DMS 273 (cell line): ENCODE measurements around the gene PBX4.

Experiments
- DNase-seq: peaks from one replicate; lab custom pipeline; 2025; ENCODE audit not compliant: unreplicated experiment; lab: John Stamatoyannopoulos, UW

PBX4 gene

DNA sequence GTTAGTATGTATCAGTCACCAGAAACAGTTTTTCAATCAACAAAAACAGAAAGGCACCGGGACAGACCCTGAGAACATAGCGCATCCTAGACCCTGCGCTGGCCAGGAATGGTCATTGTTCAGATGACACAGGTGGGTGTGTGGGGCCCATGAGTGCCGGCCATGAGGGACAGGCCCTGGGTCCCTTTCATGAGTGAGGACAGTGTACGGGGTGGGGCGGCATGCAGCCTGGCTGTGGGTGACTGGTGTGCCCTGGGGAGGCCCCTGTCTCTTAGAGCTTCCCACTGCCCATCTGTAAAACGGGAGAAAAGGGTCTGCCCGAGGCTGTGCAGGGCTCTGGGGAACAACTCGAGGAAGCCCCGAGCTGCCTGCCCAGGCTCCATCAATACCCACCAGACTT lies 25.8 kb downstream of the PBX4 start:
- no peak for DNase-seq

DNA sequence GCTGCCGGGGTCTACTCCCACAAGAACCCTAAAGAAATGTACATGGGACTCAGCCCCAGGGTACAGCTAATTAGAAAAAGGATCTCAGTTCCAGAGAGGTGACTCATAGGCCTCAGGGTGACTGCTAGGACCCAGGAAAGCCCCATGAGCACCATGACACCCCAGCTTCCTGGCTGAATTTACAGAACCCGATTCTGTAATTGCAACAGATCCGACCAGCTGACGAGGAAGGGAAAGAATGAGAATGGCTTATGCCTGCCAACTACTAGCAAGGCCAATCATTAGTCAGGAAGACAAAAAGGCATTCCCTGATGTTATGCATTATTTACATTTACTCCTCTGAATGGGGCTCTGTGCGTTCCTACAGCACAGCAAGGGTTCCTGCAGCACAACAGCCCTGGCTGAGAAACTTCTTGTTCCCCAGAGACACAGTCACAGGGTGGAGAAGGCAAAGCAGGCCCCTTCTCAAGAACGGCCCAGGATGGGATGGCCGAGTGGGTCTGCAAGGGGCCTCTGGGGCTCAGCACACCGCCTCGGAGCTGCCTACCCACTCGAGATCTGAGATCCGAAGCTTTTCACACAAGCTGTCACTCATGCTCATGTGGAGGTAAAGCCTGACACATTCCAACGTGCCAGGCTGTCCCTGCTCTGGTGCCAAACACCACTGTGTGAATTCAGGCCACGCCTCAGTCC lies 27.2 kb downstream of the PBX4 start:
- peak; percentile 58 for DNase-seq

DNA sequence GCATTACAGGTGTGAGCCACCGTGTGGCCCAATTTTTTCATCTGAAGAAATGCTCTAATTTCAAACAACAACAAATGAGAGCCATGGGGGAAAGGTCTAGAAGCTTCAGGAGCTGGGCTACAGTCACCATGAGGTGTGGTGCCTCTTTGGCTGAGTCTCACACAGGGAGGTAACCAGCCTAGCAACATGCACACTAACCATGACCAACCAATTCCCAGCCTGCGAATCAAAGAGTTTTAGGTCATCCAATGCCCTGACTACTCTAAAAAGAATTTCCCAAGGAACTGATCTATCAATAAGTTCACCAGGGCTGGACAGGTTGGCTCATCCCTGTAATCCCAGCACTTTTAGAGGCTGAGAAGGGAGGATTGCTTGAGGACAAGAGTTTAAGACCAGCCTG lies 29.9 kb downstream of the PBX4 start:
- no peak for DNase-seq

DNA sequence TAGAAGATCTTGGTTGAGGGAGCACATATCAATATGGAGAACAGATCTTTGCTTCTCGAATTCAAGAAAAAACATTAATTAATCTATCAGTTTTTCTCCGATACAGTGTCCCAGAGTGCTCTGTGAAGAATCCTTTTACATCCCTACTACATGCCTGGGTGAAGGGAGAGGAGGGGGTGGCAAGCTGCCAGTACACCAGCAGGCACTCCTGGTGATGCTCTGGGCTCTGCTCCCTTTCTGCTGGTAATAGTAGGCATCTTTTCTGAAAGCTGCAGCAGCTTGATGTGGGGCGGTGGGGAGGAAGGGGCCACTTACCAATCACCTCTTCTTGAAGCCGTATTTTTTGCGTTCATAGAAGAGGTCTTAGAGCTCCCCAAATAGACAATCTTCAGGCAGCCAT lies 30.7 kb downstream of the PBX4 start:
- peak; percentile 88 for DNase-seq

DNA sequence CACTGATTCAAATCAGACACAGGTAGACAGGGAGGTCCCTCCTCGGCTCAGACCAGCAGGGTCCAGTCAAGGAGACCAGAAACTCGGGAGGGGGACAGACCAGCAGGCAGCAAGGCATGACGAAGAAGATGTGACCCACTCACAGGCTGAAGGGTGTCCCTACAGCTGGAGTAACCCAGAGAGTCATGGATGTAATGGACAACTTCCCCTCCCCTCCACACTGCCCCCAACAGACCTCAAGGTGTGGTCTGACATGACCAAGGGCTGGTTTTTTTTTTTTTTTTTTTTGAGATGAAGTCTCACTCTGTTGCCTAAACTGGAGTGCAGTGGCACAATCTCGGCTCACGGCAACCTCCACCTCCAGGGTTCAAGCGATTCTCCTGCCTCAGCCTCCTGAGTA lies 34.1 kb downstream of the PBX4 start:
- DNase-seq = no peak

DNA sequence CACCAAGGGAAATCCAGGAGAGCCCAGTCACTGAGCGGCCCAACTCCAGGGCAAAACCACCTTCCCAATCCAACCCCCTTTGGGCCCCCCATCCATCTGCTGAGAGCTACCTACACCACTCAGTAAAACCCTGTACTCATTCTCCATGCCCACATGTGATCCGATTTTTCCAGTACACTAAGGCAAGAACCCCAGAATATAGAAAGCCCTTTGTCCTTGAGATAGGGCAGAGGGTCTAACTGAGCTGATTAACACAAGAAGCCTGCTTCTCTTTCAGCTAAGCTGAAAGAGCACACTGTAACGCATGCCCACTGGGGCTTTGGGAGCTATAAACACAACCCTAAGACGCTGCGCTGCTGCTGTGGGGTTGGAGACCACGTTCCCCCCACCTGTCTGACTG lies 36.0 kb downstream of the PBX4 start:
- no peak for DNase-seq

DNA sequence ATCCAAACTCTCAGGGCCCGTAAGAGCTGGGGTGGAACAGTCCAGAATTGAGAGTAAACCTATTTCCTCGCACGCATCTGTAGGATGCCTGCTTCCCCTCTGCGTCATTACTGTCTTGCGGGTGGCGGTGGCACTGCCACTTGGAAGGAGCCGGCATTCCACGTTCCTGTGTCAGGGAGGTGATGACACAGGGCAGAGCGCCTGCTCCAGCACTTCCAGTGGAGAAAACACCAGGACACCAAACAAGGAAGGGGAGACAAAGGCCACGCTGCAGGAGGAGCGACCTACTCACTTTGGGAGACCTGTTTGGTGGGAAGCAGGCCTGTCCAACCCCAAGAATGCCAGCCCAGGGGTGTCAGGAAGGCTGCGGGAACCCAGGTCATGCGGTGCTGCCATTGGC lies 37.1 kb downstream of the PBX4 start:
- DNase-seq = no peak

DNA sequence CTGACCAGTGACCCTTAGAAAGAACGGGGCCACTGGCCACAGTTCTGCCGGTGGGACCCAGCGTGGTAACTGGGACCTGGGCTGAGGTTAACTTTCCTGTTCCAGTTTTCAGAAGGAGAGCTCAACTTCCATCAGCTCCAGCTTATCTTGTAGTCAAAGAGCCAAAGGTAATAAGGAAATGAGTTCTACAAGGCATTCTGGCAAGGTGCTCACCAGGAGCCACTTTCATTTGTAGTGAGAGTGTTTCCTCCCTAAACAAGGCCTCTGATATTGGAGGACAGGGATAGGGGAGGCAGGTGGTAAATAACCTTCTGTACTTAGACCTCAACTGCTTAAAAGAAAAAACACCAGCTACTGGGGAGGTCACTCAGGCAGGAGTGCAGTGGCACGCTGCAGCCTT lies 38.1 kb downstream of the PBX4 start:
- no peak for DNase-seq

DNA sequence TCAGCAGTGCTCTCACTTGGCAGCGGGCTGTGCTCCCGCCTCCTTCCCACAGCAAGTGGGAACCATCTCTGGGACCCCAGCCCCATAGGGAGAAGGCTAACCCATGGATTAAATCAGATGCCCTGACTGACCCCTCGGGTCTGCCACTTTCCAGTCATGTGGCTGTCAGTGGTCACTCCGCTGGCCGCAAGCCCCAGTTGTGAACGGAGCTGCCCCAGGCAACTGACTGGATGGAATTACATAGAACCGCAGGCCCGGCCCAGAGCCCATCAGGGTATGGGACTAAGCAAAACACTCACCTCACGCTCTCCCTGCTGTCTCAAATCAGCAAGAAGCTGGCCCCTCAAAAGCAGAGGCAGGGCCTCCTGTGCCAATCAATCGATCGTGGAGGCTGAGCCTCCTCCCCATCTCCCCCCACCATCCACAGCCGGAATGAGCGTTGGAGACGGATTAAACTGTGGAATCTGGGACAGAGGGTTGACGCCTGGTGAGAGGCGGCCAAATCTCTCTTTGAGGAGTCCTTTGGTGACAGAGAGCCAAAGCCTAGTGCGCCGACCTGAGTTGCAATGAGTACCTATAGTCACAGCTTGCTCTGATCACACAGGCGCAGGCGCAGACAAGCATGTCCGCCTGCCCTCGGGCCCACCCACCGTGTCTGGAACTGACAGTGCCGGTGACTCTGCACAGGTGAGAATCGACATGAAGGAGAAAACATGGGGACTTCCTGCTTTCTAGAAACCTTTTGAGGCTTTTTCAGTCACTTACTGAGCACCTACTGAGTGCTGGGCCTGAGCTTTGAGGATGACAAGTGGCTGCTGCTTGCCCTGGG lies 38.7 kb downstream of the PBX4 start:
- DNase-seq = no peak

DNA sequence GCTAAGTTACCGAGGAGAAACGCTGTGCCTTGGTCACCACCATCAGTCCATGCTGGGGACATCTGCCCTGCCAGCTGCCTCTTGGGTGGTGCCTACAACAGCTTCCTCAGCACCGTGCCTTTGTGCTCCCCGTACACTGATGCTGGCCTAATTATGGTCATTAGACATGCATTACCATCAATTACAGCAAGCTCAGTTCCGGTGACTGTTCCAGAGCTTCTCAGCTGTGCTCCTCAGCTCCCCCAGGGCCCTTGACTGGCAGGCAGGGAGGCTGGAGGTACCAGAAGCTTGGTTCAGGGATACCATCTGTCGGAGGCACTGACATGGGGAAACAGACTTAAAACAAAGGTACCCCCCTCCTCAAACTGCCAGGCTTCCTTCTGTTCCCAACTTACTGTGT lies 40.2 kb downstream of the PBX4 start:
- peak; percentile 94 for DNase-seq

DNA sequence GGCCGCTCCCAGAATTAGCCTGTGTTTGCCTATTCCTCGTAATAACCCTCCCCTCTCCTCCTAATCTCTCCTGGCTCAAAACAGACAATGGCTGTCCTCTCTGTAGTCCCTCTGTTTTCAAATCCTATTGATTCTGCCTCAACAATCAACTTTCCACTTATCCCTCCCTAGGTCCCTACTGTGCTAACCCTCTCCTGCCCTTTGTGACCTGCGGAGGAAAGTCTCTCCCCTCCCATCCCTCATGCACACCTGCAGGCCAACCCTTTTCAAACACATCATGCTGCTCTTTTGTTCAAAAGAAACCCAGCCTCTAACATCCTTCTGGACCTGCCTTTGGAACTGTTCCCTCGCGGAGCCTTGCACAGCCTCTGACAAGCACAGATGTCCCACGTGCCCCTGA lies 43.1 kb downstream of the PBX4 start:
- DNase-seq = no peak

DNA sequence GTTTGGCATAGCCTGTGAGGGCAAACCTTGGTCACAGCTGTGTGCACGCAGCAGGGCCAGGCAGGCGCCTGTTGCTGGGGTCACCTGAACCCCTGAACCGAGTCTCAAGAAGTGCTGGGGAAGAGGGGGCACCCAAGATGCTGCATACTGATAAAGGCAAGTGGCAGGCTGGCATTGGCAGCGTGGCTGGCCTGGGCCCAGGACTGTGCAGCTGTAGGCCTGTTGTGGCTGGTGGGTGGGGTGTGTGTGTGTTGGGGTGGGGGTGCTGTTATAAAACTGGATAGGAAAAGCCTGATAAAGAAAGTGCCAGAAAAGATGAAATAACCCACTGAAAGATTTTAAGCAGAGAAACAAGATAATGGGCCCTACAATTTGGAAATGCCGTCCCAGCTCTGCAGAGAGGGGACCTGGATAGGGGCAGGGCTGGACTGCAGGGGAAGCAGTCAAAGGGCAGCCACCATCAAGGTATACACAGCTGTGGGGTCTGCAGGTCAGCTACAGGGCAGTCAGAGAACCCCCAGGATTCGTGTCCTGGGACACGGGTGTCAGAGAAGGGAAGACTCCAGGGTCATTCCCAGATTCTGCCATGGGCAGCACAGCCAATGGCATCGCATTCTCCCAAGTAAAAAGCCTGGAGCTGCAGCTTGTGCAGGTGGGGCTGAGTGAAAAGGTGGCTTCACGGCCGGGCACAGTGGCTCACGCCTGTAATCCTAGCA lies 47.3 kb downstream of the PBX4 start:
- no peak for DNase-seq

DNA sequence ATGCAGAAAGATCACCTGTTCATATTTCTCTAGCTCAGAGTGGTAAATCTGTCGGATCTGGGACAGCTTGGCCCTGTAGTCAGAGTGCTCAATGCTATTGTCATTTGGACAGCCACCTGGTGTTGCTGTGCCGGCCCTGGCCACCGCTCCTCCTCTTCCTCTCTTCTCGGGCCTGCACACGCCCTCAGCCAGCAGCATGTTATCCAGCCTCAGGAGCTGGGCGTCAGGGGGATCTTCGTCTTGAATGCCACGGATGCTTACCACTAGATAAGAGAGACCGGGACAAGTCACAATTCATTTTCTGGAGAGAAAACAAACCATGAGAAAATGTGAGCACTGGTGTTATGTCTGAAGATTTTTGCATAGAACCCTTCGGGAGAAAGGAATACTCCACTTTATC lies 47.9 kb downstream of the PBX4 start:
- DNase-seq = no peak

DNA sequence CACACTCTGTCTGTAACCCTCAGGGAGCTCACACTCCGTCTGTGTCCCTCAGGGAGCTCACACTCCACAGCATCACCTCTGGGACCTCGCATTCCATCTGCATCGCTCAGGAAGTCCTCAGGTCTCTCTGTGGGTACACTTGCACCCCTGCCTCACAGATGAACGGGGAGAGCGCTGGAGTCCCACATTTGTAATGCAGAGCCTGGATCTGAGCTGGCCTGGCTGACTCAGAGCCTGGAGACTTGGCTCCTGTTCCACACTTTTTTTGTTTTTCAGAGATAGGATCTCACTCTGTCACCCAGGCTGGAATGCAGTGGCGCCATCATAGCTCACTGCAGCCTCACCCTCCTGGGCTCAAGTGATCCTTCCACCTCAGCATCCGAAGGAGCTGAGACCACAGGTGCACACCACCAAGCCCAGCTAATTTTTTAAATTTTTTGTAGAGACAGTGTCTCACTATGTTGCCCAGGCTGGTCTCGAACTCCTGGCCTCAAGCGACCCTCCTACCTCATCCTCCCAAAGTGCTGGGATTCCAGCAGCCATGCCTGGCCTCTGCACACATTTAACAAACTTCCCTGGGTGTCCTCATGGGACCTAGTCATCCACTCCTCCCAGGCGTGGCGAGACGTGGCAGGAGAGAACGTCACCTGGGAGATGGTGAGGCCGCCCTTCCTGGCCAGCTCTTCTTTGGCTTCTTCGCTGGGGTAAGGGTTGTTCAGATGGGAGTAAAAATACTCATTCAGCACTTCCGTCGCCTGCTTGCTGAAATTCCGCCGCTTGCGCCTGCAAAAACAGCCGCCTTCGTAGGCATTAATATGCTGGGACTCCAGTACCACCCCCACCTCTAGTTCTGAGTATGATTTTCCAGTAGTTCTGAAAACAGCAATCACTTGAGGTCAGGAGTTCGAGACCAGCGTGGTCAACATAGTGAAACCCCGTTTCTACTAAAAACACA lies 49.4 kb downstream of the PBX4 start:
- DNase-seq = no peak

DNA sequence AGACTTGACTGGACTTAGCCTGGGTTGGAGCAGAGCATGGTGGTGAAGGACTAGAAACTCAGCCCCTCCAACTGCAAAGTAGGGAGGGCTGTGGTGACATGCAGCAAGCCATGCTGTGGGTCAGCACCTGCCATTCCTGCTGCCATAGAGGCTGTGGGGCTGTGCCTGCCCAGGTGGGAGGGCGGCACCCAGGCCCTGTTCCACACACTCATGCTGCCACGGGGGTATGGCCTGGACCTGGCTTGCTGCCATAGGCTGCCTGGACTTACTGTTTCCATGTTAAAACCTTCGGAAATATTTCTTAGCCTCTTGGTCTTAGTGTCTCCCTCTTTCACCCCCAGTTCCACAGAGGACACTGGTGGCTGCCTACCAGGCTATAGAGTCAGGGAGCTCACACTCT lies 51.1 kb downstream of the PBX4 start:
- no peak for DNase-seq

DNA sequence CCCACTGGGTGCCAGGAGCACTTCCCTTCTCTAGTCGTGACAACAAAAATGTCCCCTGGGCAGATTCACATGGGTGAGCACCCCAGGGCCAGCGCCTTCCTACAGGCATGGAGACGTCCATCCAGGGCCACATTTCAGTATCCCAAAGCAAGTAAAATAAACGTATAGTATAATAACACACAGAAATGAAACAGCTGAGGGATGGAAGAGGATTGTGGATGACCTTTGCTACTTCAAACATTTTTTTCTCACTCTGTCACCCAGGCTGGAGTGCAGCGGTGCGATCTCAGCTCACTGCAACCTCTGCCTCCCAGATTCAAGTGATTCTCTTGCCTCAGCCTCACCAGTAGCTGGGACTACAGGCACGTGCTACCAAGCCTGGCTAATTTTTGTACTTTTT lies 52.2 kb downstream of the PBX4 start:
- no peak for DNase-seq

DNA sequence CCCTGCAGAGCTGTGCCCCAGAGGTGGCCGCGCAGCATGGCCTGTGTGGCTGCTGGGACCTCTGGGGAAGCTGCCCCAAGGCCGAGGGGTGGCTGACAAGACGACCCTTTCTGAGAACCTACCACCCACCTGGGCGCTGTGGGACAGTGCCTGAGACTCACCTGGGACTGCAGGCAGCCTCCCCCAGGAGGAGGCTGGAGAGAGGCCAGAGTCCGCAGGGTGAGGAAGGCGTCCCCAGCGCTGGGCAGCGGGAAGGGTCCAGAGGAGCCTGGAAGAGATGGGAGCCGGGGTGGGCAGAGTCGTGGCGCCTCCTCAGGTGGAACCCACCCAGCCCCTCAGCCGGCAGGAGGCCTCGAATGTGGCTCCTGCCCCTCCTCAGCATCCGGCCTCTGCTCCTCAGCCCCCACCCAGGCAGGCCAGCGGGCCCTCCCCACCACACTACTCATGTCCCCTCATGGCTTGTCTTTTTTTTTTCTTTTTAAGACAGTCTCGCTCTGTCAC lies 55.1 kb downstream of the PBX4 start:
- DNase-seq = no peak

DNA sequence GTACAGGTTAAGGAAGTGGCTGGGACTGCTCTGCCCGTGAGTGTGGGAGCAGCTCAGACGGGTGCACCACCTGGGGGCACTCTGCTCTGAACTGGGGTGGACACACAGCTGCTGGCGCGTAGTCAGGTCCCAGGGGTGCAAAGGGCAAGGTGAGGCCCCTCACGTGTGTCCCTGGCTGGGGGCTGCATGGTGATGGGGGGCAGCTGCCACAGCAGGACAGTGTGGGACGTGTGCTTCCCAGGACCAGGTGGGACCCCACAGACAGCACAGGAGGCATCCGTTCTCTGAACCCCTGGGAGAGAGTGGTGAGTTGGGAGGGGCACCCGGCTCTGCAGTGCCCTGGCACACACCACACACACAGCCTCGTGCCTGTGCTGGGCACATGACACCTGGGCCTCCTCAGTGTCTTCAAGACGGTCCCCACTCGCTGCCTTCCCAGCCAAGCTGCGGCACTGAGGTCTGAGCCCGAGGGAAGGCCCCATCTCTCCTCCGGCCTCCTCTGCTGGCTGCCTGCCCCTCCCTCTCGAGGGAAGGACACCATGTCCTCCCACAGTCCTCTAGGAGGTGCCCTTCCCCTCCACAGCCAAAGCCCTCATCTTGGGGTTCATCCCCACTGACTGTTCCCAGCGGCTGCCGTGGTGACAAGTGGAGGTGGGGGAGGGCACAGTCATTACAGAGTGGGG lies 55.7 kb downstream of the PBX4 start:
- DNase-seq = peak; percentile 33

DNA sequence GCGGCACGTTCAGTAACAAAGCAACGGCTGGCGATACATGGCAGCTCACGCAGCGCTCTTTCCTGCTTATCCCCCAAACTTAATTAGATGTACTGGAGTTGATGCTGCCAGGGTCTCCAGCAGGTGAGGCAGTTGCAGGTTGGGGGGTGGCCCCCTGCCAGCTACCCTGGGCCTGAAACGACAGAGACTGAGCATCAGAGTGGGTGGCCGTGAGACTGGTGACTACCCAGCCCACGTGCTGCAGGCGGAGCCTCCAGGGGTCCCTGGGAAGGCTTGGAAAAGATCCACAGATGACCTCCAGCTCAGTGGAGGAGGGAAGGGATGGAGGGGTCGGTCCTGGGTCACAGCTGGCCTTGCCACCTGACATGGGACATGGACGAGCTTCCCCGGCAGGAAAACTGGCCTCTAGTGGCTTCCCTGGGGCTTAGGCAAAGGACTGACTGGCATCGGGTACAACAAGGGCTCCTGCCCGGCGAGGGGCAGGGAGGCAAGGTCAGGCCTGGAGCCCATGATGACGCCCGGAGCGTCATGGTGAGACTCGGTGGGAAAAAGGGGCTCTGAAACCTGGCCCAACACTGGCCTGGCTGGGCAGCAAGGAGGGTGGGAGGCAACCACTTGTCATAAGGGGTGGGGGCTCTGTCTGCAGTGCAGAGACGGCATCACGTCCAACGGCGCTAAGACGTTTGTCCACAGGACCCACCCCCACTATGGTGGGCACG lies 56.4 kb downstream of the PBX4 start:
- no peak for DNase-seq

DNA sequence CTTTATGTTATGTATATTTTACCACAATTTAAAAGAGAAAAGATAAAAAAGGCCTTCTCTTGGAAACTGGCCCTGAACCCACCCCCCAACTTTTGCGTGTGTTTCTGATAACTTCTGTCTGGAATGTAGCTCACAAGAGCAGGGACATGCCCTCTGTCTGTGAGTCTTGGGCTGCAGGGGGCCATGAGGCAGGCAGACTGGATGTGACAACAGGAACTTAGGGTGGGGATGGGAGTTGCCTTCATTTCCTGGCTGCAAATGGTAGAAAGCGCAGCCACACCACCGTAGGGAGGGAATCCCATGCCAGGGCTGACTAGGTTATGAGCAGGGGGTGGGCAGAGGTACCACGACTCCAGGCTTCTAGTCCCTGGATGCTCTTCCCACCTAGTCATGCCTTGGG lies 58.6 kb downstream of the PBX4 start:
- DNase-seq = no peak
